IMR-90 (cell line): ENCODE data around the gene ZNF783. TPM values are rescaled to one million over a fixed set of nuclear protein-coding genes. Genes with fewer than 3 reads are reported as not detected.

Source experiments
- ATAC-seq: fragments of 200-7000 bp; cut with Tn5 transposase; 2 replicates; pipeline ENCODE4 v1.9.1; 2020; ENCODE audit warnings: low read depth, mild to moderate bottlenecking, moderate library complexity
- BruUV-seq: library from RNA; stranded (reverse); fragments of 400-500 nt; replicated peaks from 2 replicates; lab custom pipeline; 2021; lab: Mats Ljungman, UMichigan
- CTCF ChIA-PET: fragments of 300-600 bp; formaldehyde crosslinking; extraction: SDS; loops from one replicate; lab custom pipeline; 2021; ENCODE audit warnings: antibody characterized with exemption; lab: Yijun Ruan, JAX
- POLR2A ChIA-PET: fragments of 300-600 bp; sonication (Branson Sonifier 250); formaldehyde crosslinking; loops from one replicate; lab custom pipeline; 2022; ENCODE audit warnings: antibody characterized with exemption; ENCODE audit not compliant: unreplicated experiment; lab: Charles Lee
- DNase-seq: peaks from one replicate; pipeline ENCODE4 v3.0.0; 2013
- H2AFZ ChIP-seq: replicated peaks from 2 replicates; pipeline ENCODE3; 2013; ENCODE audit warnings: low read length, mild to moderate bottlenecking; ENCODE audit not compliant: poor library complexity
- H2AK5ac ChIP-seq: 2 replicates; pipeline ENCODE4 v1.6.1; 2013; ENCODE audit warnings: low read depth, low read length, inconsistent platforms
- H2AK9ac ChIP-seq: replicated peaks from 2 replicates; pipeline ENCODE3; 2013; ENCODE audit warnings: mild to moderate bottlenecking, low read depth, low read length, moderate library complexity; ENCODE audit not compliant: poor library complexity
- H2BK120ac ChIP-seq: 2 replicates; pipeline ENCODE4 v1.6.1; 2013; ENCODE audit warnings: low read depth, low read length, inconsistent platforms
- H2BK15ac ChIP-seq: 3 replicates; pipeline ENCODE4 v1.6.1; 2013; ENCODE audit warnings: low read depth, low read length, inconsistent platforms
- H2BK20ac ChIP-seq: 2 replicates; pipeline ENCODE4 v1.6.1; 2013; ENCODE audit warnings: low read depth, mild to moderate bottlenecking, inconsistent platforms, low read length, moderate library complexity
- H2BK5ac ChIP-seq: 2 replicates; pipeline ENCODE4 v1.6.1; 2013; ENCODE audit warnings: mild to moderate bottlenecking, low read depth, low read length, inconsistent platforms; ENCODE audit not compliant: poor library complexity, severe bottlenecking
- H3K14ac ChIP-seq: replicated peaks from 2 replicates; pipeline ENCODE4 v1.6.1; 2013; ENCODE audit warnings: low read depth, low read length, inconsistent platforms
- H3K18ac ChIP-seq: 2 replicates; pipeline ENCODE4 v1.6.1; 2013; ENCODE audit warnings: low read depth, low read length, control low read depth
- H3K23ac ChIP-seq: 2 replicates; pipeline ENCODE4 v1.6.1; 2013; ENCODE audit warnings: low read depth, low read length, inconsistent platforms
- H3K27ac ChIP-seq: 2 replicates; pipeline ENCODE4 v1.5.1; 2013; ENCODE audit warnings: mild to moderate bottlenecking, control low read depth, low read length; ENCODE audit not compliant: insufficient read depth
- H3K27me3 ChIP-seq: 2 replicates; pipeline ENCODE4 v1.6.1; 2013; ENCODE audit warnings: low read length; ENCODE audit not compliant: control insufficient read depth, insufficient read depth
- H3K36me3 ChIP-seq: 2 replicates; pipeline ENCODE4 v1.6.1; 2013; ENCODE audit warnings: low read length, mixed read lengths; ENCODE audit not compliant: control insufficient read depth, insufficient read depth
- H3K4ac ChIP-seq: 2 replicates; pipeline ENCODE4 v1.6.1; 2013; ENCODE audit warnings: low read depth, low read length, inconsistent platforms
- H3K4me1 ChIP-seq: 2 replicates; pipeline ENCODE4 v1.6.1; 2013; ENCODE audit warnings: low read length, mixed read lengths; ENCODE audit not compliant: control insufficient read depth, insufficient read depth
- H3K4me2 ChIP-seq: 2 replicates; pipeline ENCODE4 v1.6.1; 2013; ENCODE audit warnings: low read depth, mild to moderate bottlenecking, control low read depth, low read length, moderate library complexity
- H3K4me3 ChIP-seq: 2 replicates; pipeline ENCODE4 v1.5.1; 2013; ENCODE audit warnings: low read depth, mild to moderate bottlenecking, control low read depth, low read length, moderate library complexity; ENCODE audit not compliant: insufficient read depth
- H3K56ac ChIP-seq: 2 replicates; pipeline ENCODE4 v1.6.1; 2013; ENCODE audit warnings: low read length, inconsistent platforms; ENCODE audit not compliant: insufficient read depth; ENCODE audit errors: extremely low read depth
- H3K79me1 ChIP-seq, 2 experiments: 2 replicates each; pipeline ENCODE4 v1.6.1; 2013; ENCODE audit warnings: low read length in 2 of 2, inconsistent platforms in 1 of 2, low read depth in 1 of 2
- H3K9ac ChIP-seq: 2 replicates; pipeline ENCODE4 v1.6.1; 2013; ENCODE audit warnings: low read depth, low read length, control low read depth
- H3K9me1 ChIP-seq: 2 replicates; pipeline ENCODE4 v1.6.1; 2013; ENCODE audit warnings: low read length, inconsistent platforms; ENCODE audit not compliant: insufficient read depth
- H3K9me3 ChIP-seq: 2 replicates; pipeline ENCODE4 v1.6.1; 2013; ENCODE audit warnings: low read length; ENCODE audit not compliant: control insufficient read depth, insufficient read depth
- H4K20me1 ChIP-seq: 2 replicates; pipeline ENCODE4 v1.6.1; 2013; ENCODE audit warnings: low read length, inconsistent platforms; ENCODE audit not compliant: insufficient read depth
- H4K5ac ChIP-seq: 2 replicates; pipeline ENCODE4 v1.6.1; 2013; ENCODE audit warnings: mild to moderate bottlenecking, low read depth, low read length, control low read depth
- H4K8ac ChIP-seq, 2 experiments: 2 replicates each; pipeline ENCODE4 v1.6.1; 2013; ENCODE audit warnings: low read depth in 2 of 2, low read length in 2 of 2, control low read depth in 1 of 2, inconsistent platforms in 1 of 2
- H4K91ac ChIP-seq: 2 replicates; pipeline ENCODE4 v1.6.1; 2013; ENCODE audit warnings: low read depth, low read length, inconsistent platforms; ENCODE audit not compliant: insufficient read depth
- BHLHE40 ChIP-seq: fragments of 150-350 bp; IDR thresholded peaks from 2 replicates; pipeline ENCODE4 v1.6.1; 2016; ENCODE audit warnings: mild to moderate bottlenecking, low read depth, low read length
- CHD1 ChIP-seq: IDR thresholded peaks from 2 replicates; pipeline ENCODE4 v1.6.1; 2012; ENCODE audit warnings: low read depth, low read length, improper control_type of control experiment
- ELK1 ChIP-seq: fragments of 150-350 bp; IDR thresholded peaks from 2 replicates; pipeline ENCODE4 v1.6.1; 2016; ENCODE audit warnings: low read depth, mild to moderate bottlenecking, low read length, moderate library complexity, borderline replicate concordance
- FOS ChIP-seq: fragments of 150-350 bp; IDR thresholded peaks from 2 replicates; pipeline ENCODE4 v1.6.1; 2016; ENCODE audit warnings: low read depth, low read length
- MAFK ChIP-seq: IDR thresholded peaks from 2 replicates; pipeline ENCODE4 v1.6.1; 2012; ENCODE audit warnings: low read depth, low read length, improper control_type of control experiment
- MAZ ChIP-seq: IDR thresholded peaks from 2 replicates; pipeline ENCODE4 v1.6.1; 2012; ENCODE audit warnings: low read depth, mild to moderate bottlenecking, low read length, improper control_type of control experiment, moderate library complexity, borderline replicate concordance
- MXI1 ChIP-seq: IDR thresholded peaks from 2 replicates; pipeline ENCODE4 v1.6.1; 2012; ENCODE audit warnings: low read depth, mild to moderate bottlenecking, low read length, moderate library complexity, borderline replicate concordance
- POLR2A ChIP-seq: IDR thresholded peaks from 2 replicates; pipeline ENCODE4 v1.6.1; 2012; ENCODE audit warnings: mild to moderate bottlenecking, low read depth, low read length
- RAD21 ChIP-seq: IDR thresholded peaks from 2 replicates; pipeline ENCODE4 v1.6.1; 2012; ENCODE audit warnings: low read length, improper control_type of control experiment
- RCOR1 ChIP-seq: IDR thresholded peaks from 2 replicates; pipeline ENCODE4 v1.6.1; 2012; ENCODE audit warnings: mild to moderate bottlenecking, low read length, improper control_type of control experiment; ENCODE audit not compliant: insufficient replicate concordance
- SMC3 ChIP-seq: fragments of 150-350 bp; IDR thresholded peaks from 2 replicates; pipeline ENCODE4 v1.6.1; 2016; ENCODE audit warnings: low read depth, mild to moderate bottlenecking, antibody characterized with exemption, low read length, moderate library complexity
- WGBS, 2 experiments: methylation state at CpG; one replicate each; pipeline versions ENCODE4 v1.1.5 to v1.1.7; 2013; ENCODE audit warnings: missing lambda C conversion rate in 2 of 2; ENCODE audit not compliant: insufficient read length in 1 of 2; ENCODE audit errors: extremely low coverage in 2 of 2; 5-methylcytosine and 5-hydroxymethylcytosine counted together
- dilution Hi-C: fragments of 300-500 bp; cut with HindIII; formaldehyde crosslinking; loops from one replicate; pipeline ENCODE4 v1.14.3; 2018; ENCODE audit warnings: low sequenced_read_pairs; ENCODE audit not compliant: unreplicated experiment
- in situ Hi-C: fragments of 300-500 bp; cut with MboI; formaldehyde crosslinking; loops from 3 replicates; pipeline ENCODE4 v1.14.3; 2019; ENCODE audit warnings: low sequenced_read_pairs, inconsistent platforms, mixed read lengths
- intact Hi-C: fragments of 100-400 bp; cut with micrococcal nuclease; formaldehyde crosslinking; loops from 2 replicates; pipeline ENCODE4 v1.10.0; 2022
- polyA plus RNA-seq, 3 experiments: library from polyadenylated mRNA; depleted of rRNA; stranded (reverse); fragments of >200 nt; gene quantifications; 2 replicates each; pipeline ENCODE4 v1.2.3, GENCODE V29; 2012; ENCODE audit warnings: low replicate concordance in 1 of 3
- total RNA-seq: library from RNA; depleted of rRNA; stranded (reverse); fragments of >200 nt; gene quantifications from 2 replicates; pipeline ENCODE4 v1.2.3, GENCODE V29; 2012
- TF ChIP-seq, protein P1 (sequence below): conservative IDR thresholded peaks from 2 replicates; pipeline ENCODE4 v1.5.1; 2012; ENCODE audit warnings: mild to moderate bottlenecking, low read depth, low read length, improper control_type of control experiment

ZNF783 gene
- total and polyA plus RNA-seq, 2 of the 4 experiments (the other 2 are of a cell fraction): 2.3 to 7.2 TPM

DNA sequence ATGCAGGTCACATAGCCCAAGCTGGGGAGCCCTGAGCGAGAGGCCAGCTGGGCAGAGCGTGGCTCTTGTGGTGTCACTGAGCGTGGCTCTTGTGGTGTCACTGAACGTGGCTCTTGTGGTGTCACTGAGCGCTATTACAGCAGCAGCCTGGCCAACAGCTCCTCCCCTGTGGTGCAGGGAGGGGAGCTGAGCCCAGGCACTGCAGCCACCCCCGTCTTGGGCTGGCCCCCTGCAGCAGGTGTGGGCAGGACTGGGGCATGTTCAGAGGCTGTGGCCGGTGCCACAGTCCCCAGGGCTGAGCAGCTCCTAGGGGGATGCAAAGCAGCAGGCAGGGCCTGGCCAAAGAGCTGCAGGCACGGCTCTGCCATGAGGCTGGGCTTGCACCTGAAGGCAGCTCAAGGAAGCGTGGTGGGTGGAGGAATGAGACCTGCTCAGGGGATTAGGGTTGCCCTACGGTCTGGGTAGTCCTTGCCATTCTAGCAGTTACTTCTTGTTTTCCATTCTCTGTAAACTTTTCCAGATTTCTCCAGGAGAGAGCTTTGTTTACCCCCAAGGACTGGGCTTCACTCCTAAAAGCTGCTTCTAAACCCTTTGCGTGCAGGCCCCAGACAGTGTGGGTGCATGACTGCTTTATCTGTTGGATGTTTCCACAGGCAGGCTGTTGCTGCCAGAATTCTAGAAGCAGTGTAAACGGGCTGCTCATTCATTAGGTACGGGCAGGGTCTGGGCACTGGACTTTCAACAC, 29.2 kb downstream of the ZNF783 start:
- Histone ChIP-seq H3K18ac (no peak overlapping the region), H2BK20ac (no peak overlapping the region), H2BK5ac (no peak overlapping the region), H4K8ac (no peak overlapping the region), H2BK120ac (no peak overlapping the region), H3K14ac (no peak overlapping the region), H3K23ac (no peak overlapping the region), H2AK9ac (no peak overlapping the region), H2AK5ac (no peak overlapping the region), H4K20me1 (no peaks in the 10 kb centered on the region), H3K9ac (no peak overlapping the region), H3K9me1 (no peaks in the 10 kb centered on the region; the same call in 1 of the 2 replicates), H3K4me3 (no peak overlapping the region), H3K36me3 (peaks cover 6% of the 10 kb centered on the region; the same call in 1 of the 2 replicates), H4K5ac (no peak overlapping the region), H3K56ac (no peak overlapping the region), H3K9me3 (no peaks in the 10 kb centered on the region), H2AFZ (no peak overlapping the region), H2BK15ac (no peak overlapping the region), H3K4me2 (no peak overlapping the region), H4K91ac (no peak overlapping the region), H3K27me3 (no peaks in the 10 kb centered on the region), H3K27ac (no peak overlapping the region), H3K79me1 (no peaks in the 10 kb centered on the region), H3K4ac (no peak overlapping the region), H3K4me1 (no peaks in the 10 kb centered on the region)
- ATAC-seq (no peak), DNase-seq (no peak)
- dilution Hi-C loops: no loop called here
- POLR2A ChIA-PET: no interaction called here
- TF ChIP-seq RCOR1 (no peak), MAFK (no peak), MAZ (no peak), MXI1 (no peak), FOS (no peak), POLR2A (no peak), ELK1 (no peak), RAD21 (no peak), SMC3 (no peak), BHLHE40 (no peak), CHD1 (no peak)
- TF ChIP-seq, protein P1, sequence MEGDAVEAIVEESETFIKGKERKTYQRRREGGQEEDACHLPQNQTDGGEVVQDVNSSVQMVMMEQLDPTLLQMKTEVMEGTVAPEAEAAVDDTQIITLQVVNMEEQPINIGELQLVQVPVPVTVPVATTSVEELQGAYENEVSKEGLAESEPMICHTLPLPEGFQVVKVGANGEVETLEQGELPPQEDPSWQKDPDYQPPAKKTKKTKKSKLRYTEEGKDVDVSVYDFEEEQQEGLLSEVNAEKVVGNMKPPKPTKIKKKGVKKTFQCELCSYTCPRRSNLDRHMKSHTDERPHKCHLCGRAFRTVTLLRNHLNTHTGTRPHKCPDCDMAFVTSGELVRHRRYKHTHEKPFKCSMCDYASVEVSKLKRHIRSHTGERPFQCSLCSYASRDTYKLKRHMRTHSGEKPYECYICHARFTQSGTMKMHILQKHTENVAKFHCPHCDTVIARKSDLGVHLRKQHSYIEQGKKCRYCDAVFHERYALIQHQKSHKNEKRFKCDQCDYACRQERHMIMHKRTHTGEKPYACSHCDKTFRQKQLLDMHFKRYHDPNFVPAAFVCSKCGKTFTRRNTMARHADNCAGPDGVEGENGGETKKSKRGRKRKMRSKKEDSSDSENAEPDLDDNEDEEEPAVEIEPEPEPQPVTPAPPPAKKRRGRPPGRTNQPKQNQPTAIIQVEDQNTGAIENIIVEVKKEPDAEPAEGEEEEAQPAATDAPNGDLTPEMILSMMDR: no peak
- CTCF ChIA-PET: no interaction called here
- WGBS, 2 experiments: 89% methylated on average over 4 of the region's 13 CpGs; no CpG with 5 or more reads in 1 of the 2 experiments
- intact Hi-C loops: no loop called here
- BruUV-seq: no TSS peak
- in situ Hi-C loops: no loop called here
